ENCODE results near the gene RRH.

Gene RRH

DNA sequence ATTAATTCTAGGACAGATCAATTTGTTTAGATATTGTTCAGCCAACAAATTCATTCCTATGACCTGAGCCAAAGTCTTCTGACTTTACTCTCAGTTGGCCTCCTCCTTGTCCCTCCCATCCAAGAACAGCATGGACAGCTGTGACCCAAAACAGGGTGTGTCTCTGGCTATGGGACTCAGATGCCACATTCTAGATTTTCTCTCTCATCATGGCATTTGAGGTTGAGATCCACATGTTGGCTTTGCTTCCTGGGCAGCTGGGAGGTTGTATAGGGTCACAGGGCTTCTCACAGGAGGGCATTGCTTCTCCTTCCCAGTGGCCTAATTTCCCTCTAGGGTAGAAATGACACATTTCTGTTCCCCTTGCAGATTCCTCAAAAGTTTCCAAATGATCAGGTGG, 62.3 kb downstream of the RRH start:
- DNase-seq: no peak
